HG02970 (cell line): ENCODE measurements around the gene COQ10A.
"Not testable (repeated sequence)": the region's sequence is repeated elsewhere in the genome, so short reads cannot be mapped to it uniquely, and the experiment has no call there.

Source experiments
- ATAC-seq: cut with Tn5 transposase; IDR thresholded peaks from one replicate; pipeline ENCODE4 v1.9.1; 2021; ENCODE audit warnings: mild to moderate bottlenecking, moderate library complexity, moderate number of reproducible peaks; ENCODE audit not compliant: unreplicated experiment, low FRiP score

Gene COQ10A

GRCh38 chr12:56272468-56272867 lies 5.7 kb downstream of the COQ10A start:
- ATAC-seq: not testable (repeated sequence)

DNA sequence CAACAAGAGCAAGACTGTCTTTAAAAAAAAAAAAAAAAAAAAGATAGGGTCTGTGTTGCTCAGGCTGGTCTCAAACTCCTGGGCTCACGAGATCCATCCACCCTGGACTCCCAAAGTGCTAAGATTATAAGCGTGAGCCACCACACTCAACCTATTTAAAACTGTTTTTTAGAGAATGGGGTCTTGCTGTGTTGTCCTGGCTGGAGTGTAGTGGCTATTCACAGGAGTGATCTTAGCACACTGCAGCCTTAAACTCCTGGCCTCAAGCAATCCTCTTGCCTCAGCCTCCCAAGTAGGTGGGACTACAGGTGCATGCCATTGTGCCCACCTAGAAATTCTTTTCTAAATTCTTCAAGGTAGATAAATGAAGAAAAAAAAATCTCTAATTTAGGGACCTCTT lies 7.6 kb downstream of the COQ10A start:
- no peak for ATAC-seq

GRCh38 chr12:56278905-56279304 lies 12.2 kb downstream of the COQ10A start:
- no peak for ATAC-seq

DNA sequence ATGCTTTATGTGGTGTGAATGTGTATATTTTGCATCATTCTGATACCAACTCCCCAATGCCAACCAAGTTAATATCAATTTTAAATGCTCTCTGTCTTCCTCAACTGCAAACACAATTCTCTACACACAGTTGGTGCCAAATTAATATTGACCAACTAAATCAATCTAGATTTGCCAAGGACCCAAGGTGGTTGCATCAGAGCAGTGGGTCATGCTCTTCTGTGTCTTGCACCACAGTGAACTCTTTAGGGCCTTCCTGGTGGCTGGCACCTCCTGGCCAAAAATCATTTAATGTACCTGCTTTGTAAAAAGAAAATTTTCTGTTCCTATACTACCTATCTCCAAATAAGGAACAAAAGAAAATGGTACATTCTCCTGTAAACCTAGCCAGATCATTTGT lies 14.1 kb downstream of the COQ10A start:
- no peak for ATAC-seq

DNA sequence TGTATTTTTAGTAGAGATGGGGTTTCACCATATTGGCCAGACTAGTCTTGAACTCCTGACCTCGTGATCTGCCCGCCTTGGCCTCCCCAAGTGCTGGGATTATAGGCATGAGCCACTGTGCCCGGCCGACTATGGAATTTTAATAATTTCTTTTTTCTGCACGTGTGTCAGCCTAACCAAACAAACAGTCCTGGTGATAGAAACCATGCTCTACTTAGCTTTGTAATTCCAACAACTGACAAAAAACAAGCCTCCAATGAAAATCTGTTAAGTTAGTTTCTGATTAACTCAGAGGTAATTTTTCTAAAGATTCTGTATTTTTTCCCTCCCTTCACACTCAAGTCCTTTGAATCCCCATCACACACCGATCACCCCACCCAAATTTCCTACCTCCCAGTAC lies 15.3 kb downstream of the COQ10A start:
- no peak for ATAC-seq

GRCh38 chr12:56282579-56282978 lies 15.8 kb downstream of the COQ10A start:
- no peak for ATAC-seq

- not testable (repeated sequence) for ATAC-seq
These were observed 17.5 kb downstream of the COQ10A start for GRCh38 chr12:56284263-56284662.

- no peak for ATAC-seq
These were observed 19.5 kb downstream of the COQ10A start for GRCh38 chr12:56286044-56286830.

DNA sequence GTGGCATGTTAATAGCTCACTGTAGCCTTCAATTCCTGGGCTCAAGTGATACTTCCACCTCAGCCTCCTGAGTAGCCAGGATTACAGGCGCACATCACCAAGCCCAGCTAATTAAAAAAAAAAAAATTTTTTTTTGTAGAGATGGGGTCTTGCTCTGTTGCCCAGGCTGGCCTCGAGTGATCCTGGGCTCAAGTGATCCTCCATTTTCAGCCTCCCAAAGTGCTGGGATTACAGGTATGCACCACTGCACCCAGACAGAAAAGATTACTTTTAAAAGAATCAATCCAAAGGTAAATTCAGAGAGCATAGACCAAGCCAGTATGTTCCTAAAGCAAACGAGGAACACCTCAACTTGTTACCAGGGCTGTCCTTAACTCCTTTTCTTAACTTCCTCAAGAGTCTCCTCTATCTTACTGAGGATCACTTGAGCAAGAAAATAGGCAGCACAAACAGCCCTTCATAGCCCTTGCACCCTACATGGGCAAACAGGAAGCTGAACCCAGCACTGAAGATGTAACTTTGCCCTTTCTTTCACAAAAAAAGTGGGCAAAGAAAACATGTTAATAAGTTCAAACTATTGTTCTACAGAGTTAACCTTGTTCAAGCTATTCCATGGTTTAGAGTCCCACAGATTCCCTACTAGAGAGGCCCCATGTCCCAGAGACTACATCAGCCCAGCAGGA lies 22.1 kb downstream of the COQ10A start:
- ATAC-seq: no peak

GRCh38 chr12:56293795-56294194 lies 27.1 kb downstream of the COQ10A start:
- ATAC-seq: no peak

GRCh38 chr12:56296295-56296694 lies 29.6 kb downstream of the COQ10A start:
- no peak for ATAC-seq

GRCh38 chr12:56297400-56297799 lies 30.7 kb downstream of the COQ10A start:
- ATAC-seq: no peak

- ATAC-seq: no peak
These were observed 32.1 kb downstream of the COQ10A start for GRCh38 chr12:56298828-56299227.

- ATAC-seq: no peak
These were observed 32.6 kb downstream of the COQ10A start for GRCh38 chr12:56299308-56299852.

- ATAC-seq: peak; percentile 91
These were observed 33.3 kb downstream of the COQ10A start, which contains the start of gene CS for GRCh38 chr12:56299853-56300643. TSS of gene CS (minus strand) at chr12:56300330. CDS start at chr12:56300201, 129 bp downstream.

GRCh38 chr12:56300644-56301464 lies 34.1 kb downstream of the COQ10A start:
- no peak for ATAC-seq

GRCh38 chr12:56304276-56304675 lies 37.5 kb downstream of the COQ10A start:
- no peak for ATAC-seq

DNA sequence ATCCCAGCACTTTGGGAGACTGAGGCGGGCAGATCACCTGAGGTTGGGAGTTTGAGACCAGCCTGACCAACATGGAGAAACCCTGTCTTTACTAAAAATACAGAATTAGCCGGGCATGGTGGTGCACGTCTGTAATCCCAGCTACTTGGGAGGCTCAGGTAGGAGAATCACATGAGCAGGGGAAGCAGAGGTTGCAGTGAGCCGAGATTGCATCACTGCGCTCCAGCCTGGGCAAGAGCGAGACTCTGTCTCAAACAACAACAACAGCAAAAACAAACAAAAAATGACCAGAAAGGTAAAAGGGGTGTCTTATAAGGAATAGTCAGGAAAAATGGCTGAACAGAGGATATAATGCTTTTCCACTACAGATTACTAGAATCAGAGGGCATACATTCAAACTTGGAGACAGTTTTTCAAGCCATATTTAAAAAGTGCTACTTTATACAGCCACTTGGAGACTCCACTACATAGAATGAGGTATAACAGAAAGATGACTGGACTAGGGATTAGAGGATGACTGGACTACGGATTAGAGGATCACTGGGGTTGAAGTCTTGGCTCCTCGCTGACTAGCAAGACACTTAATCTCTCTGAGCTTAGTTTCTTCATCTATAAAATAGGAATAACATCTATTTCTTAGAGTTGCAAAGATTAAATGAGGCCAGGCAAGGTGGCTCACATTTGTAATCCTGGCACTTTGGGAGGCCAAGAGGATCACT lies 38.3 kb downstream of the COQ10A start:
- no peak for ATAC-seq

DNA sequence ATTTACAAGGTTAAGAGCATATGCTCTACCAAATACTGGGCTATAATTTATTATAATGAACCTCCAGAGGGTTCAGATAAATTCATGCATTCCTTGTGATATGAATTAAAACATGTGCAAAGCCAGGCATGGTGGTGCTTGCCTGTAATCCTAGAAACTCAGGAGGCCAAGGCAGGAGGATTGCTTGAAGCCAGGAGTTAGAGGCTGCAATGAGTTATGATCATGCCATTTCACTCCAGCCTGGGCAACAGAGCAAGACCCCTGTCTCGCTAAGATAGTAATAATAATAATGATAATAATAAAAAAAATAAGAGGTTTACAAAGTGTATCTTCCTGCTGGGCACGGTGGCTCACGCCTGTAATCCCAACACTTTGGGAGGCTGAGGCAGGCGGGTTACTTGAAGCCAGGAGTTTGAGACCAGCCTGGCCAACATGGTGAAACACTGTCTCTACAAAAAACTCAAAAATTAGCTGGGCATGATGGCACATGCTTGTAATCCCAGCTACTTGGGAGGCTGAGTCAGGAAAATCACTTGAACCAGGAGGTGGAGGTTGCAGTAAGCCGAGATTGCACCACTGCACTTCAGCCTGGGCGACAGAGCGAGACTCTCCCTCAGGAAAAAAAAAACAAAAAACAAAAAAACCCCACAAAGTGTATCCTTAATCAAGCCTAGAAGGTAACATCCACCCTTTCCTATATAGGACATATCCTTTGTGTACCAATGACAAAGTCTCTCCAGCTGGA lies 40.7 kb downstream of the COQ10A start:
- no peak for ATAC-seq
